ENCODE measurements around the gene ABL1.

ABL1 gene

DNA sequence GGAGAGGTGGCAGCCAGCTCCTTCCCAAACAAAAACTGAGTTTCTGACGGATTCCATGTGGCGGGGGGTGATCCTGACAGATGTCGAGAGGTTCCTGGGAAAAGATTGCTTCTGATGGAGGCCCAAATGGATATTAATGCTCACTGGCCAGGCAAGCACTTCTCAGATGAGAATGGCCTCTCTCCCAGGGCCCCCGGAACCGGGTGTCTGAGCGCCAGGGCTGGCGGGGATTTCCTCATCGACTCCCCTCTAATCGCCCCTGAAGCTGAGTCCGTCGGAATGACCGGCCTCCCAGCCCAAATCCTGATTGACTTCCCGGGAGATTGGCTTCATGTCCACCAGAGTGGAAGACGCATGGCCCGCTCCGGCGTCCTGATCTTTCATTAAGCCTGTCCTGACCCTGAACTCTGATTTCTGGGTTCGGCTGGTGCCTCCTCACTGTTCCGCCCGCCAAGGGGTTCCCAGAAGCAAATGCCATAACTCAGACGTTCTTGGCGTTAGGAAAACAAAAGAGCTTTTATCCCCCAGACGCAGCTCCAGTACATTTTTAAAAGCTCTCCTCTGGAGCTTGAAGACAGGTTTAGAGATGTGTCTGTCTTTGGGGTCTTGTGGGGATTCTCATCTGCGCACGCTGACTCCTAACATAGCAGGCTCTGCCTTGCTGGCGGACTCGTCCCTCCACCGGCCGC, 86.4 kb downstream of the ABL1 start:
- no peak for DNase-seq

DNA sequence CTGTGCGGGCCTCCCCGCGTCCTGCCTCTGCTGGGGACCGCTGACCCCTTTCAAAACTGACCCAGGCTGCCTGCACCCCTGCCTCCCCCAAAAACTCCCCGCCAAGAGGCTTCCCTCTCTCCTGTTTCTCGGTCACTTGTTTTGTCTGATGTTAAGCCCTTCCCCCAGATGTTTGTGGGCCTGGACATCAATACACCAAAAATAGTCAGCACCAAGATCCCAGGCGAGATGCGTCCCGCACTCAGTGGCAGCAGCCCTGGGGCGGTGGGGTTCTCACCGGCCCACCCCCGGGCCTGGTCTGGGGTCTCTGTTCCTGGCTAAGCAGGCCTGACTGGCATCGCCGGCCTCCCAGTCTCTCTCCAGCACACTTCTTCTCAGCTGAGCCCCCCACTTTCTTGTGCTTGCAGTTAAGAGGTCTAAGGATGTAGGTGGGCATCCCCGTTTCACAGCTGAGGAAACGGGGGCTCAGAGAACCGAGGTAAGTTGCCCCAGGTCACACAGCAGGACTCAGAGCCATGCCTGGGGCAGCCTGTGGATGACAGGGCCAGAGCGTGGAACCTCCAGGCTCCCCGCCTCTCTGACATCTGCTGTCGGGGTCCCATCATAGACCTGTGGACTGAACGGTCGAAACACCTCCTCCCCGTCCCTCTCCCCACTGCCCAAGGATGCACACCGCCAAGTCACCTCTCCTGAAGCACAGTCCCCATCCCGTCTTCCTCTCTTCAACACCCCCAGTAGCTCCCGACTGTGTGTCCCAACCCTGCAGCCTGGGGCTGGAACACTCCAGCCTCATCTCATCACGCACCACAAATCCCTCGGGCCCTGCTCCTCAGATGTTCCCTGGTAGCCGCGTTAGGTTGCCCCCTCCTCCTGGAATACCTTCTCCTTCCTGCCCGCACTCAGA, 87.2 kb downstream of the ABL1 start:
- no peak for DNase-seq

DNA sequence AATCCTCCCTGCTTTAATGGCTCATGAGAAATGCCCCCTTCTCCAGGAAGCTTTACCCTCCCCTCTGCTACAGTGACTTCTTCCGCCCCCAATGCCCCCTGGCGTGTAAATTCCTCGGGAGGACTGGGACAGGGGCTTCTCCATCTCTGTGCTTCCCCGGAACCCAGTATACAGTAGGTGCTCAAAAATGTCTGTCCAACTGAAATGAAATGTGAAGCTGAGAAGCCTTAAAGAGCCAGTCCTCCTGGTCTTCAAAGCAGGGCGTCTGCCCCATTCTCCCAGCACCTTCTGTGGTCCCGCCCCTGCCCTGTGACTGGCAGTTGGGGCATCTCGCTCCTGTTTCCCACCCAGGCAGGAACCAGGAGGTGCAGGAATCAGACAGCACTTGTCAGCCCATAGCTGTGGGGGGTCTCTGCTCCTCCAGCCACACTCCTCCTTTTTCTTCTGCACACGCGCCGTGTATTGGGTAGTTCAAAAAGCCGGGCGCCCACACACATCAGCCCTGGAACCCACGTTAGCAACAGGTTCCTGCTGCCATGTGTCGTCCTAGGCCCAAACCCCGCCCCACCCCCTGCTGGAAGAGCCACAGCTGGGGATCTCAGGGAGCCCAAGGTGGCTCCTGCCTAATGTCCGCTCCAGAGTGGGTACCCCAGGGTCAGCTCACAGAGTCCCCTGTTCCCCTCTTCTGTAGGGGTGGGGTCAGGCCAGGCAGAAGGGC, 88.0 kb downstream of the ABL1 start:
- DNase-seq = peak; percentile 34

DNA sequence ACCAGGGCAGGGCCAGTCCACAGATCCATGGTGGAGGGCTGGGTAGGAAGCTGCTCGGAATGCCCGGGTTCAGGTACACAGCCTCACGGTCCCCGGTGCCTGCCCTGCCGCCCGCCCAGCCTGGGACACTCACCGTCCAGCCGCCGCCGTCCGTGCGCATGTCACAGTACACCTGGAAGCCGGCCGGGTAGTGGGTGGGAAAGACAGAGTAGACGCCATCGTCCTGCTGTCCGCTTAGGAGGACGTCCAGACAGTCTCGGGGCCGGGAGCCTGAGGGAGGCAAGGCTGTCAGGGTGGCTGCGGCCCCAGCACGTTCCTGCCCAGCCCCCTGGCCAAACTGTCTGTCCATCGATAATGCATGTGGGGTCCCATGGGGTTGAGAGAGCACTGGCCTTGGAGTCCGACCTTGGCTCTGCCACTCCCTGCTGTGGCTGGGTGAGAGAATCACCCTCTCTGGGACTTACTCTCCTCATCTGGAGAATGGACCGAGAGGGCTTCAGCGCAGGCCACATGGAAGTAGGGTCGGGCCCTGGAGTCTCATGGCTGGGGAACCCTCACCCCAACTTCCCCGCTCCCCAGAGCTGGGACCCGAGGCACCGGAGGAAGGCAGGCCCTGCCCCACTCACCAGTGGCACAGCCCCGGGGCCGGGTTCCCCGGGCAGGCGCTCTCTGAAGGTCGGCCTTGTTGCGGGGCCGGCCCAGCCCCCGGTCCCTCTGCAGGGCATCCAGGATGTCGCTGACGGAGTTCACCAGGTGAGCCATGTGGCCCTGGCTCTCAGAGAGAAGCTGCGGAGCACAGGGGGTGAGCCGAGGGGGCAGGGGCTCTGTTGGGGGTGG, 88.8 kb downstream of the ABL1 start:
- peak; percentile 34 for DNase-seq

DNA sequence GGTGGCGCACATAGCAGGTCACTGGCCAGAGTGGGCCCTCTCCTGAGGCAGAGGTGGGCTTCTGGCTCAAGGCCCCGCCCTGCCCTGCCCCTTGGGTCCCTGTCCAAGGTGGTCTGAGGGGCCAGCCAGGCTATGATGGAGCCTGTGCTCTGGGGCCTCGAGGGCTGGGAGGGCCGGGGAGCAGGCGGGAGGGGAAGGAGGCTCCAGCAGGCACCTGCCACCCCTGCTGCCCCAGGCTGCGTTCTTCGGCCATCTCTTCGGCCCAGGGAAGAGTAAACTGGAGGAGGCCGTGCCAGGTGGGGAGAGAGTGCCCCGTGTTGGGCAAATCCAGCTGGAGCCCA, 89.4 kb downstream of the ABL1 start:
- no peak for DNase-seq

DNA sequence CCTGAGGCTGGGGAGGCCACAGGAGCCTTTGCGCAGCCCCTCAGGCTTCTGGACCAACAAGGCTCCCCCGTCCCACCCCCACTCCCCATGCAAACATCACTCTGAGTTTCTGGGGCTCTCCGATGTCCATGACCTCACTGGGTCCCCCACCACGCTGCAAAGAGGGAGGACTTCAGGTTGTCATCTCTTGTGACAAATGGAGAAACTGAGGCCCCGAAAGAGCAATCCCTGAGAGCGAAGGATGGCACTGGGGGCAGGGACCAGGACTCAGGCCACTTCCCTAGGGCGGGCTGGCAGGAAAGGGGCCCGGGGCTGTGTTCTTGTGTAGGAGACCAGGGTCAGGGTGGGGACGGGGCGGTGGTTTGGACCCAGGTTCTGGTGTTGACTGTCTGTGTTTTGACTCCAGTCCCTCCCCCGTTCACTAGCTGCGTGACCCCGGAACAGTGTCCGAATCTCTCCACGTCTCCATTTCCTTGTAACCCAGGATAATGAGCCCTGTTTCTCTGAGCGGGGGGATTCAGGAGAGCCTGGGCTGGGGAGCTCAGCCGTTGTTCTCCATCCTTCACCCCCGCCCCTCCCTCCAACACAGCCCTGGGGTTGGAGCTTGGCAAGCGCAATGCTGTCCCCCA, 90.1 kb downstream of the ABL1 start:
- DNase-seq = no peak

DNA sequence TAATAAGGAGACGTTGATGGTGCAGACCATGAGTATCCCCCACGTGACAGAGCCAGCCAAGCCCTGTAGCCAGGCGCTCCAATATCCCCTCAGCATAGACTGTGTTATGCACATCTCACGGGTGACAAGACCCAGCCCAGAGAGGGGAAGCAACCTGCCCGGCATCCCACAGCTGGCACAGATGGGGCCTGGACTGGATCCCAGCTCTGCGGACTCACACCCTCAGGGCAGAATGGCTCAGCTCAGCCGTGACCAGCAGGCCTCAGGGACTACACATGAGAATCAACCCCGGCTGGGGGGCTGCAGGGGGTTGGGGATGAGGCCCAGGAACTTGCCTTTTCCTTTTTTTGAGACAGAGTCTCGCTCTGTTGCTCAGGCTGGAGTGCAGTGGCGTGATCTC, 92.3 kb downstream of the ABL1 start:
- DNase-seq = no peak

DNA sequence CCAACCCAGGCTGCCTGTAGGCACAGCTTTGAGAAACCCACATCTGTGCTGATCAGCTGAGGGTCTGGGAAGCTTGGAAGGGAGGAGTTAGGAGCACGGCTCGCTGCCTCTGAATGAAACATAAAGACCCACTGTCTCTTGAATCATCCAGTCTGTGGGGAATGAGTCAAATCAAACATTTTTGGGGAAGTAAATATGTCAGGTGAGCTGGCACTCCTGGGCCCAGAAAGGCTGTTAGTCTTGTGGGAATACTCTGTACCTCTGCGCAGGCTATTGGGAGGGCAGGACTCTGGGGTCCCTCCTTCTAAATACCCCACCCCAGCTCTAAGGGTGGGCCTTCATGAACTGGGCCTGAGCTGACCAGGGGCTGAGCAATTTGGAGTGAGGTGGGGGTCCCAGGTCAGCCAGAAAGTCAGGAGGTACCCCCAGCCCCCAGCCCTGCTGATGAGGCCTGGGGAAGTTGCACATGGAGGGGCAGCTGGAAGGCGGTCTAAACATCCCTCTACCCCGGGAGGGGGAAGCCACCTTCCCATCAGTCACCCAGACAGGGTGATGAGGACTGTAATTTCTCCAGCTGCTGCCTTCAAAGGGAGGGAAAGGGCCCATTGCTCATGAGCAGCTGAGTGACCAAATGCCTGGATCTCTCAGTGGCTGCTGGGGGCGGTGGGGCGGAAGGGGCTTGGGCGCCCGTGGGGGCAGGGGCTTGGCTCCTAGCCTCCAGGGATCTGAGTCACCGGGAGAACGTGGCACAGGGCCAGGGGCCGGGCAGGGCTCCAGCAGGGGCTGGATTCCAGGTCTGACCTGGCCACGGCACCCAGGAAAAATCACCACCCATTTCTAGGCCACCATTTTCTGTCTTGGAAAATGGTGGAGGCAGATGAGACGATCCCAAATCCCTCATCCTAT, 93.2 kb downstream of the ABL1 start:
- peak; percentile 69 for DNase-seq

DNA sequence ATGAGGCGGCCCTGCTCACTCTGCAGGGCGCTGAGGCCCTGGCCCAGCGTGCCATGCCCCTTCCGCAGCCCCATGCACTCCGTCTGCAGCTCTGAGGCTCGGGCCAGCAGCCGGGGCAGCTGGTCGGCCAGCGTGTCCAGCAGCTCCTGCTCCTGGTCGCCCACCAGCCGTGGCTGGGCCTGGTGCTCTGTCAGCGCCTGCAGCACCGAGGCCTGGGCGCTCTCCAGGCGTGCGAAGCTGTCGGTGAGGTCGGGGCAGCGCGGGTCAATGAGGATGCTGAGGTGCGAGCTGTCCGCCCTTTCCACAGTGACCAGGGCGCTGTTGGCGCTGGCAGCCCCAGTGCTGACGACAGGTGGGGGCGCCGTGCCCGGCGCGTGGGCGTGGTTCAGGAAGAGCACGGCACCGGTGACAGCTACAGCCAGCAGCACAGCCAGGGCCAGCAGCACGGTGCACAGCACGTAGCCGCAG, 94.6 kb downstream of the ABL1 start:
- peak; percentile 53 for DNase-seq

DNA sequence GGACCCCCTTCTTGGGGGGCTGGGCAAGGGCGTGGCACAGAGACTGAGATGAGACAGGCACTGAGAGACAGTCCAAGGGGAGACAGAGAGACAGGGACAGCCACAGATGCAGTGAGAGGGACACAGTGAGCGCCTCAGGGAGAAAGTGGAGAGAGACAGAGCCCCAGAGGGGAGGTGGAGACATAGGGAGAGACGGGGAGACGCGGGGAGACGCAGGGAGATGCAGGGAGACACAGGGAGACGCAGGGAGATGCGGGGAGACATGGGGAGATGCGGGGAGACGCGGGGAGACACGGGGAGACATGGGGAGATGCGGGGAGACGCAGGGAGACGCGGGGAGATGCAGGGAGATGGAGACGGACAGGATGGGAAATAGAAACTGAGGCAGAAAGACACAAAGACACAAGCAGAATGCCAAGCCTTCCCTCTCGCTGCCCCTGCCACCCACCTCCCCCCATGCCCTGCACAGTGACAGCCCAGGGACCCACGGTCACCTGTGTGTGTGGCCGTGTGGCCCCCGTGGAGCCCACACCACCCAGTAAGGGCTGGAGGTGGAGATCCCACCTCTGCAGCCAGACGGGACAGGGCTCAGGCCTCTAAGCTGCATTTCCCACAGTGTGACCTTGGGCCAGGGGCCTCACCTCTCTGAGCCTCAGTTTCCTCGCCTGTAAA, 95.2 kb downstream of the ABL1 start:
- no peak for DNase-seq

DNA sequence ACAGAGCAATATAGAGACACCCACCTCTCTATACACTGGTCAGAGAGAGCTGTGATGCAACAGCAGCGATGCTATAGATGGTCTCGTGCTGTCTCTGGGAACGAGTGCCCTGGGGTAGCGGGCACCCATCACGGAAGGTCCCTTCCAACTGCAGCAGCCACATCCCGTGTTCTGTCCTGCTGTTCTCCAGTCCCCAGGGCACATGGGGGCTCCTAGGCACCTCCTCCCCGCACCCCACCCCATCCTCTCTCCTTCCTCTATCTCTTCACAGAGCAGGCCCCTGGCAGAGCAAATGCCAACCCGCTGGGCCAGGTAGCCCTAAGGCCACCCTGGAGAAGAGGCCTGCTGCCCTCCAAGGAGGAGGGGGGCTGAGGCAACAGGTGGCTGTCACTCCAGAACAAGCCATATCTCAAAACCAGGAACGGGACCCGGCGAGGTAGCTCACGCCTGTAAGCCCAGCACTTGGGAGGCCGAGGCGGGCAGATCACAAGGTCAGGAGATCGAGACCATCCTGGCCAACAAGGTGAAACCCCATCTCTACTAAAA, 95.8 kb downstream of the ABL1 start:
- DNase-seq = no peak

DNA sequence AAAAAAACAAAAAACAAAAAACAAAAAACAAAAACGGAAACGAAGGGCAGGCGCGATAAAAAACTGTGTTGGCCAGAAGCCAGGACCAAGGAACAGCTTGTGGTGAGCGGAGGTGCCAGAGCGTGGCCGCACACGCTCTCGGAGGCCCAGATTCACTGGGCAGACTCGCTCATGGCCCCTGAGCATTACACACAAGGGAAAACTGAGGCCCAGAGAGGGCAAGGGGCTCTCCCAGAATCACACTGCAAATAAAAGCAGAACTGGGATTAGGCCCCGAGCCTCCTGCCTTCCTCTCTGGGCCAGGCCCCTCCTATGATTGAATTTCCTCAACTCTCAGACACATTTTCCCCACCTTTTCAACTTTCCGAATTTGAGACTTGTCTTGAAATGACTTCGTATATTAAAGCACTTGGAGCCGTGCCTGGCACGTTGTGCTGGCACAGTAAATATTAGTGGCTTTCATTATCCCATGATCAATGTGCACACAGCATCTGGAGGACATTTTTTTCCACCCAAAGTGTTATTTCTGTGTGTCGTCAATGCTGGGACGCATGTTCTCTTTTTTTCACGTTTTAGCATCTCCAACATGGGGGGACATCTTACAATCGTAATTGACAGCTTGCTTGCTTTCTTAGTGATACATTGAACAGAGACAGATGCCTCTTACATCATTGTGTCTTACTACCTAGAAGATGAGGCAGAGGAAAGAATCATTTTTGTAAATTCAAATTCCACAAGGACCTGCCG, 96.6 kb downstream of the ABL1 start:
- DNase-seq = no peak

DNA sequence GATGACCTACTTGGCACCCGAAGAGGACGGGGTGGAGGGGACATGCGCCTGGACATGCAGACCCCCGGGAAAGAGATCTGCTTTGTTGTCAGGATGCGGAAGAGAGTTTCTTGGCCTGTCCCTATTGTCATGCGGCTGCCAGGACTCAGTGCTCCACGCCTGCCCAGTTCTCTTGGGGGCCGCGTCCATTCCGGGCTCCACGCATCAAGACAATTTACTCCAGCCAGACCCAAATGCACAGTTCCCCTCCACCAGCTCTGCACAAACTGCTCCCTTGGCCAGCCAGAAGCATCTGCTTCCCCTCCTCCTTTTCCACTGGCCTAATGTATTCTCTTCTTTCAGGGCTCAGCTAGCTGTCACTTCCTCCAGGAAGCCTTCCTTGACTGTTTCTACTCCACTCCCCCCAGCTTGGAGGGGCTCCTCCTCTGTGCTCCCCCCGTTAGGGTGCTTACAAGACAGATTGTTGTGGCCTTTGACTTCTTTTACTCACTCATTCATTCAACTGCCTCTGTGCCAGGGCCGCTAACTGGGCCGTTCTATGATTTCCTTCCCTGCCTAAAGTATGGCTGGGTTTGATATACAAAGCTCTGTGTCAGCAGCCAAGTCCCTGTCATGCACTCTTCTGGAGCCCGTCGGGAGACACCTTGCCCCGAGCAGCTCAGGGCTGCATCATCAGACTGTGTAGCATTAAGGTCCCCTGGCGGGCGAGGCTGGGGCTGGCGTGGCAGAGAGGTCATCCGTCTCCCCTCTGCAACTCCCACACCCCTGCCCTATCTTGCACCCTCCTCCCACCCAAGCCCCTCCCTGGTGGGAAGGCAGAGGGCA, 97.4 kb downstream of the ABL1 start:
- DNase-seq = peak; percentile 24

DNA sequence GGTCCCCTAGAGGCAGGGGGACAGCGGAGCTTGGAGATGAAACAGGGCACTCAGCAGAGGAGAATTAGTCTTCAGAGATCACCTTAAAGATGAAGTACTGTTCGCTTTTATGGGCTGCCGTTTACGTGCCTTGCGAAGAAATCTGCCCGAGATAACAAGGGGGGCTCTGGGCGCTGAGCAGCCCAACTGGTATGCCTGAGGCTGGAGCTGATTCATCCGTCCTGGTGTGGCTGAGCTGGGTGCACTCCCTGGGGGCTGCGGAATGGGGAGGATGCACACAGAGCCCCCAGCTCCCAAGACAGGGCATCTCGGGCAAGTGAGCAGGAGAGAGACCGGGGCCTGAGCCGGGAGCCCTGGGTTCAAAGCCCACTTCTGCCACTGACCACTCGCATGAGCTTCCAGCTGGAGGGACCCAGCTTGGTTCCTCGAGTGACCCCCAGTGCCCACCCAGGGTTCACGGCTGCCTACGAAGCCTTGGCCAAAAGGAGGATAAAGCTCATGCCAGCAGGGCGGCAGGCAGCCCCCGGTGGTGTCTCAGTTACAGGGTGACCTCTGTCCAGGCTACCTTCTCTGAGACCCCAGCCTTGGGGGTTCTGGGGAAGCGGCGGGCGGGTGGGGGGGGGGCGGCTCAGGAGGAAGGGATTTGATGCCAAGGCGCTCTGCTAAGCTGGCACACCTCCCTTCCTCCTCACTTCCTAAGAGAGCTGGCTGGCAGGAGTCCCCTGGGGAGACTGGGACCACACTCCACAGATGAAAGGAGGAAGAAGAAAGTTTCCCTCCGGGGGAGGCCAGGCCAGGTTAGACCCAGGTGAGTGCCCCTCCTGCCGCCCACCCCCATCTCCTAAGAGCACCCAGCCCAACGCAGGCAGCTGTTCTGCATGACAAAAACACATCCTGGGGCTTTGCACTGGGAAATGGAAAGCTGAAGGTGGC, 98.3 kb downstream of the ABL1 start:
- DNase-seq = no peak

DNA sequence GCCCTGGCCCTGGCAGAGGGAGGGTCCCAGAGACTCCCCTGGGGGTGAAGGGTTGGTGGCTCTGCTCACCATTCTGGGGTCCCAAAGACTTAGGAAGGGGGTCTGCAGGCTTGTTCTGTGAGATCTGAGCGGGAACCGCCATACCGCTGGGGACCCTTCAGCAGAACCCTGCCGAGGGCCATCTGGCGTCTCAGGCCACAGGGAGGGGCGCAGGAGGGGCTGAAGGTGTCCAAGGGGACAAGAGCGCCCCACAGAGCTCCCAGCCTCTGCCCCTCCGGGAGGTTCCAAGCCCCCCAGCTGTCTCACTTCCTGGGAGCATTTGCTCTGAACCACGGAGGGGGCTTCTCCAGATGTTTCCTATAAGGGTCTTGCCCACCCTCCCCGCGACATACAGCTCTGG, 99.2 kb downstream of the ABL1 start:
- DNase-seq = no peak

DNA sequence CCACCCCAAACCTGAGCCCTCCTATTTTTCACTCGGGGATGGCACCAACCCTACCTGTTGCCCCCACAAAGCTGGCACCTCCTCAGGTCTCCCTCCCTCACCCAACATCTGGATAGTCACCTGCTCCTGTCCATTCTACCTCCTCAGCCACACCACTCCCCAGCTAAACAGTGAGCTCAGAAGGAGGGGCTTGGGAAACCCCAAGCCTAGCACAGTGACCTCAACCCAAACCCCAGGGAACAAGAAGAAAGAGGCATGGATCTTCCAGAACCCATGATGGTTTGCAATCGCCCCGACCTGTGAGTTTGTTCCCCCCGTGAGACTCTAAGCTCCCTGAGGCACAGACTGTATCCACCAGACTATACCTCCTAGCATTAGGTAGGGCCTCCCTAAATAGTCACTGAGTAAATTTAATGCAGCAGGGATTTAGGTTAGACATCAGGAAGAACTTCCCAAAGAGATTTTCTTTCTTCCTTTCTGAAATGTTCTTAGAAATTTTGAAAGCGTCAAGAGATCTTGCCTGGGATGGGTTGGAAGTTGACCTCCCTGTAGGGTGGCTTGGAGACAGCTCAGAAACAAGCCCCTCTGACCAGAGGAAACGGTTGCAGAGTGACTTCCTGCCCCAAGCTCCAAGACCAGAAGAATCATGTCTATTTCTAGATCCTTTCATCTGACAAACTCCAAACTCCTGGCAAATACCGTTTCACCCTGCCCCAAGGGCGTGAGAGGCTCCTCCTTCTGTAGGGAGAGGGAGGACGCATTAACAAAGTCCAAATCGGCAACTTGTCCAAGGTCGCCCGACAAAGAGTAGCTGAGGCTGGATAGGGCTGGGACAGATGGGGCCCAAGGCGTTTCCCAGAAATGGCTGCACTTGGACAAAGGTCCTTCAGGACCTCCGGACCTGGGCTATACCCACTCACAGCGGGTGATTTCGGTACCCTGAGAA, 99.9 kb downstream of the ABL1 start:
- DNase-seq = no peak
